Measurements from ENCODE around the gene ADCY5.

The ADCY5 gene

GRCh38 chr3:123337948-123338619 lies 110.8 kb downstream of the ADCY5 start:
- no peaks in the 10 kb centered on the region for H3K36me3 ChIP-seq (ENCODE audit: control insufficient read depth in 2 of 2, insufficient read depth in 1 of 2, low read length in 2 of 2)
- no peak overlapping the region for H3K4me3 ChIP-seq (ENCODE audit: low read depth, low read length)
- H3K9me3 ChIP-seq (ENCODE audit: control insufficient read depth, insufficient read depth, low read depth, low read length): no peaks in the 10 kb centered on the region
- ChIA-PET CTCF (interaction anchor here (1.3 to 1.7 kb wide), 2 partner anchors 8 to 9 kb away, joined by 4 read pairs; no protein-coding TSS in a partner anchor), POLR2A (no interaction called here)
- TF ChIP-seq GLIS2 (tag by site-specific recombination; IDR thresholded peaks at IDR 0.05) (no peak), HOXD13 (CRISPR knock-in tag; IDR thresholded peaks at IDR 0.05; ENCODE audit: borderline replicate concordance) (no peak), IKZF3 (tag by site-specific recombination; IDR thresholded peaks at IDR 0.05) (no peak), ZNF549 (tag by site-specific recombination; IDR thresholded peaks at IDR 0.05) (no peak), ZNF2 (tag by site-specific recombination; IDR thresholded peaks at IDR 0.05) (no peak), ZNF624 (tag by site-specific recombination; IDR thresholded peaks at IDR 0.05) (no peak), PRDM2 (tag by site-specific recombination; IDR thresholded peaks at IDR 0.05; ENCODE audit: borderline replicate concordance) (no peak), ZNF792 (tag by site-specific recombination; IDR thresholded peaks at IDR 0.05) (no peak)
- TF ChIP-seq, protein P1, sequence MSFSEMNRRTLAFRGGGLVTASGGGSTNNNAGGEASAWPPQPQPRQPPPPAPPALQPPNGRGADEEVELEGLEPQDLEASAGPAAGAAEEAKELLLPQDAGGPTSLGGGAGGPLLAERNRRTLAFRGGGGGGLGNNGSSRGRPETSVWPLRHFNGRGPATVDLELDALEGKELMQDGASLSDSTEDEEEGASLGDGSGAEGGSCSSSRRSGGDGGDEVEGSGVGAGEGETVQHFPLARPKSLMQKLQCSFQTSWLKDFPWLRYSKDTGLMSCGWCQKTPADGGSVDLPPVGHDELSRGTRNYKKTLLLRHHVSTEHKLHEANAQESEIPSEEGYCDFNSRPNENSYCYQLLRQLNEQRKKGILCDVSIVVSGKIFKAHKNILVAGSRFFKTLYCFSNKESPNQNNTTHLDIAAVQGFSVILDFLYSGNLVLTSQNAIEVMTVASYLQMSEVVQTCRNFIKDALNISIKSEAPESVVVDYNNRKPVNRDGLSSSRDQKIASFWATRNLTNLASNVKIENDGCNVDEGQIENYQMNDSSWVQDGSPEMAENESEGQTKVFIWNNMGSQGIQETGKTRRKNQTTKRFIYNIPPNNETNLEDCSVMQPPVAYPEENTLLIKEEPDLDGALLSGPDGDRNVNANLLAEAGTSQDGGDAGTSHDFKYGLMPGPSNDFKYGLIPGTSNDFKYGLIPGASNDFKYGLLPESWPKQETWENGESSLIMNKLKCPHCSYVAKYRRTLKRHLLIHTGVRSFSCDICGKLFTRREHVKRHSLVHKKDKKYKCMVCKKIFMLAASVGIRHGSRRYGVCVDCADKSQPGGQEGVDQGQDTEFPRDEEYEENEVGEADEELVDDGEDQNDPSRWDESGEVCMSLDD (tag by site-specific recombination; IDR thresholded peaks at IDR 0.05): no peak
- TF ChIP-seq, protein P2, sequence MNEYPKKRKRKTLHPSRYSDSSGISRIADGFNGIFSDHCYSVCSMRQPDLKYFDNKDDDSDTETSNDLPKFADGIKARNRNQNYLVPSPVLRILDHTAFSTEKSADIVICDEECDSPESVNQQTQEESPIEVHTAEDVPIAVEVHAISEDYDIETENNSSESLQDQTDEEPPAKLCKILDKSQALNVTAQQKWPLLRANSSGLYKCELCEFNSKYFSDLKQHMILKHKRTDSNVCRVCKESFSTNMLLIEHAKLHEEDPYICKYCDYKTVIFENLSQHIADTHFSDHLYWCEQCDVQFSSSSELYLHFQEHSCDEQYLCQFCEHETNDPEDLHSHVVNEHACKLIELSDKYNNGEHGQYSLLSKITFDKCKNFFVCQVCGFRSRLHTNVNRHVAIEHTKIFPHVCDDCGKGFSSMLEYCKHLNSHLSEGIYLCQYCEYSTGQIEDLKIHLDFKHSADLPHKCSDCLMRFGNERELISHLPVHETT (tag by site-specific recombination; IDR thresholded peaks at IDR 0.05): no peak
- no peak overlapping the region for H3K27ac ChIP-seq (ENCODE audit: extremely low read depth, low read depth, low read length)
- no peaks in the 10 kb centered on the region; the same call in 1 of the 2 replicates for H3K4me1 ChIP-seq (ENCODE audit: control insufficient read depth, insufficient read depth, low read length)

DNA sequence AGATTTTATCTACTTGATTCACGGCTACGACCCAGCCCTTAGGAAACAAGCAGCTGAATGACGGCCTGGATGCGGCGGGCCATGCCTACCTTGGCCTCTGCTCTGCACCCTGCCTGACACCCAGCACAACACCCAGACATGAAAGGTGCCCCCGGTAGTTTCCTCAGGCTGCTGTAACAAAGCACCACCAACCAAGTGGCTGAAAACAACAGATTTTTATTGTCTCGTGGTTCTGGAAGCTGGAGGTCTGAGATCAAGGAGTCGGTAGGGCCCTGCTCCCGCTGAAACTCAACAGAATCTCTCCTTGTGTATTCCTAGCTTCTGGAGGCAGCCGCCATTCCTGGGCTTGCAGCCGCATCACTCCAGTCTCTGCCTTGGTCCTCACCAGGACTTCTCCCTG lies 111.7 kb downstream of the ADCY5 start:
- Histone ChIP-seq H3K36me3 (ENCODE audit: control insufficient read depth in 2 of 2, insufficient read depth in 1 of 2, low read length in 2 of 2) (no peaks in the 10 kb centered on the region), H3K4me3 (ENCODE audit: low read depth, low read length) (no peak overlapping the region), H3K27ac (ENCODE audit: extremely low read depth, low read depth, low read length) (no peak overlapping the region), H3K4me1 (ENCODE audit: control insufficient read depth, insufficient read depth, low read length) (no peaks in the 10 kb centered on the region; the same call in 1 of the 2 replicates), H3K9me3 (ENCODE audit: control insufficient read depth, insufficient read depth, low read depth, low read length) (no peaks in the 10 kb centered on the region)
- ChIA-PET POLR2A (no interaction called here), CTCF (interaction anchor here (1.3 to 1.7 kb wide), 2 partner anchors 8 to 9 kb away, joined by 4 read pairs; no protein-coding TSS in a partner anchor)
- TF ChIP-seq SETDB1 (IDR thresholded peaks at IDR 0.05; ENCODE audit: insufficient read length, low read length) (peak; percentile 17), ZBTB7A (tag by site-specific recombination; IDR thresholded peaks at IDR 0.05; ENCODE audit: low read depth) (no peak)
